WERI-Rb-1 (cell line): ENCODE data around the gene TBCD.

ENCODE experiments used
- DNase-seq: peaks from one replicate; pipeline ENCODE4 v3.0.0-alpha.2; 2020
- H3K27ac ChIP-seq: fragments of 250-450 bp; sonication (Bioruptor Pico); 2 replicates; pipeline ENCODE4 v1.5.1; 2020; ENCODE audit warnings: mild to moderate bottlenecking, moderate library complexity
- H3K27me3 ChIP-seq: fragments of 250-450 bp; sonication (Bioruptor Pico); 2 replicates; pipeline ENCODE4 v1.5.1; 2021; ENCODE audit warnings: mild to moderate bottlenecking, low read depth, moderate library complexity; ENCODE audit not compliant: insufficient read depth, severe bottlenecking
- H3K36me3 ChIP-seq: fragments of 250-450 bp; sonication (Bioruptor Pico); 2 replicates; pipeline ENCODE4 v1.5.1; 2020; ENCODE audit warnings: mild to moderate bottlenecking, moderate library complexity
- H3K4me3 ChIP-seq: 2 replicates; pipeline ENCODE4 v1.5.1; 2011; ENCODE audit warnings: low read depth, mild to moderate bottlenecking, control low read depth, low read length
- H3K9me3 ChIP-seq: fragments of 250-450 bp; sonication (Bioruptor Pico); 2 replicates; pipeline ENCODE4 v1.5.1; 2021; ENCODE audit warnings: mild to moderate bottlenecking, moderate library complexity; ENCODE audit not compliant: severe bottlenecking
- CTCF ChIP-seq: IDR thresholded peaks from 2 replicates; pipeline ENCODE4 v1.5.1; 2011; ENCODE audit warnings: low read depth, mild to moderate bottlenecking, control low read depth, inconsistent platforms, low read length

TBCD gene

GRCh38 chr17:82848022-82848592 is 96.2 kb downstream of the TBCD start:
- no peak for DNase-seq
- no peak overlapping the region for H3K4me3 ChIP-seq

DNA sequence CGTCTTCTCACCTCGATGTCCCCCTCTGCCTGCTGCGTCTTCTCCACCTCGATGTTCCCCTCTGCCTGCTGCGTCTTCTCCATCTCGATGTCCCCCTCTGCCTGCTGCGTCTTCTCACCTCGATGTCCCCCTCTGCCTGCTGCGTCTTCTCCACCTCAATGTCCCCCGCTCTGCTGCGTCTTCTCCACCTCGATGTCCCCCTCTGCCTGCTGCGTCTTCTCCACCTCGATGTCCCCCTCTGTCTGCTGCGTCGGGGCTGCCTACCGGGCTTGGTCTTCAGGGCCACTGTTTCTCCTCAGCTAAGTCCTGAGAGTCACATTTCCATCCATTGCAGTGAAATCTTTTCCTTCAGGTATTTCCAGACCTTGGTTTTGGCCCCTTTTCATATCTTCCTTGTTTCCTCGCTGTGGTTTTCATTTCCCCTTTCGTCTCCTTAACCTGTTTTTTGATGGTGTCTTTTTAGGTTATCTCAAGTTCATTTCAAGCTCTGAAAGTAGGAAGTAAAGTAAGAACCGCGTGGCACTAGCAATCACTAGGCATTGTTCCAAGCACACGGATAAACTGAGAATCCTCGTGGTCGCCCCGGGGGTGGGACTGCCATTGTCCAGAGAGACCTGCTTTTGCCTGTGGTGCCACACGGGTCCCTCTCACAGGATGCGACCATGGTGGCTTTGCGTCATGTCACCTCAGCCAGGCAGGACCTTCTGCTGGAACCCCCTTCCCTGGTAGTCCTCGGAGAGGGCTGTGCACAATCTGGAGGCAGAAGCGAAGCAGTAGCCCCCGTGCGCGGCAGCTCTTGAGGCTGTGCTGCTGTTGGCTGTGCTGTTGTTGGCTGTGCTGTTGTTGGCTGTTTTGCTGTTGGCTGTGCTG is 97.4 kb downstream of the TBCD start:
- no peak for DNase-seq
- H3K27ac ChIP-seq, result no peak overlapping the region
- no peak overlapping the region for H3K4me3 ChIP-seq
- no peaks in the 10 kb centered on the region for H3K27me3 ChIP-seq
- H3K36me3 ChIP-seq, result peaks cover 40% of the 10 kb centered on the region
- H3K9me3 ChIP-seq, result no peaks in the 10 kb centered on the region
- no peak for TF ChIP-seq CTCF

More at GRCh38 chr17:82848022-82848592, 96.2 kb downstream of the TBCD start:
- Histone ChIP-seq H3K9me3 (no peaks in the 10 kb centered on the region), H3K36me3 (peaks cover 34% of the 10 kb centered on the region), H3K27me3 (no peaks in the 10 kb centered on the region), H3K27ac (no peak overlapping the region)
- no peak for TF ChIP-seq CTCF

- Histone ChIP-seq H3K9me3 (no peaks in the 10 kb centered on the region), H3K27ac (no peak overlapping the region), H3K36me3 (peaks cover 47% of the 10 kb centered on the region)
Measured at GRCh38 chr17:82851381-82851780, 99.5 kb downstream of the TBCD start.

DNA sequence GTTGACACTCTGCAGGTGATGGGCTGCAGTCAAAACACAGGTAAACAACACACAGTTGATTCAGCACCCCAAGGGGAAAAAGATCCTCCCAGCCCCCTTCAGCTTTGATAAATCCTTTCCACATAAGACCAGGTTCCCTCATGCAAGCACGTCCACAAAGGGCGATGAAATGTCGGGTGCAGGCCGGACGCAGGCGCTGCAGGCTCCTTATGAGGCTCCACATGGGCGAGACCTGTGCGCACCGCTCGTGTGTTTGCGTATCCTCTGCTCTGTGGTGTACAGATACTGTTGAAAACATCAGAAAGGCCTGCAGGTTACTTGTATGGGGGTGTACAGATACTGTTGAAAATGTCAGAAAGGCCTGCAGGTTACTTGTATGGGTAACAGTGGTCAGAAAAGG is 102.4 kb downstream of the TBCD start:
- Histone ChIP-seq H3K4me3 (no peak overlapping the region), H3K27ac (no peak overlapping the region), H3K9me3 (no peaks in the 10 kb centered on the region), H3K36me3 (peaks cover 31% of the 10 kb centered on the region), H3K27me3 (no peaks in the 10 kb centered on the region)
- no peak for DNase-seq
- TF ChIP-seq CTCF, result no peak

More at GRCh38 chr17:82851381-82851780, 99.5 kb downstream of the TBCD start:
- DNase-seq, result no peak
- TF ChIP-seq CTCF, result no peak
- Histone ChIP-seq H3K27me3 (no peaks in the 10 kb centered on the region), H3K4me3 (no peak overlapping the region)

GRCh38 chr17:82856361-82856760 is 104.5 kb downstream of the TBCD start:
- H3K36me3 ChIP-seq, result peaks cover 21% of the 10 kb centered on the region
- H3K9me3 ChIP-seq, result no peaks in the 10 kb centered on the region
- DNase-seq, result no peak
- no peak overlapping the region for H3K27ac ChIP-seq
- no peaks in the 10 kb centered on the region for H3K27me3 ChIP-seq
- TF ChIP-seq CTCF, result no peak
- H3K4me3 ChIP-seq, result no peak overlapping the region
